Left cardiac atrium (tissue), 4 donors: Measurements from ENCODE around the gene PCBD1. TPM values are rescaled to one million over a fixed set of nuclear protein-coding genes. Genes with fewer than 3 reads are reported as not detected.
"Not testable (repeated sequence)": the region's sequence is repeated elsewhere in the genome, so short reads cannot be mapped to it uniquely, and the experiment has no call there.

Experiments
- ATAC-seq, 2 donors: fragments of 200-7000 bp; cut with Tn5 transposase; one replicate each; pipeline ENCODE4 v1.9.1; 2020; ENCODE audit warnings: mild to moderate bottlenecking in 2 of 2, moderate library complexity in 2 of 2
- DNase-seq: peaks from one replicate; pipeline ENCODE4 v3.0.0-alpha.2; 2020
- intact Hi-C, 2 donors: fragments of 100-400 bp; cut with DNase I; formaldehyde crosslinking; loops; one replicate each; pipeline versions ENCODE4 v1.14.1 to v1.15.1; 2022 to 2023
- total RNA-seq, 2 donors: library from RNA; stranded (reverse); fragmentation: NEBNext Ultra II Directional; extraction: Animal tissue kit (Norgen Biotek cat#: 25700); gene quantifications; one replicate each; pipeline ENCODE4 v1.2.1, GENCODE V29; 2021
- donor health status: DM: no; HTN: yes; CAD: no.
- donor health status: DM: no; HTN: yes; CAD: no; lungs with severe emphysema.
- donor health status: DM: yes; HTN: yes; CAD: no.
- donor health status: Dilated cardiomyopathy.

Gene PCBD1
- total RNA-seq, 2 donors from 2014 or later = 103 to 116 TPM

GRCh38 chr10:70885931-70886903 lies 2.1 kb downstream of the PCBD1 start:
- intact Hi-C loops = no loop called here
- DNase-seq = no peak
- ATAC-seq = peak in 1 of 2 donors; percentile 13

GRCh38 chr10:70885481-70885880 lies 2.9 kb downstream of the PCBD1 start:
- DNase-seq (no peak), ATAC-seq (no peak)
- intact Hi-C loops = no loop called here

GRCh38 chr10:70884741-70885140 lies 3.6 kb downstream of the PCBD1 start:
- DNase-seq = no peak
- intact Hi-C loops = loop anchor here in 1 of 2 donors (5.0 kb wide), 1 partner anchor 122 kb away; no protein-coding TSS in a partner anchor

GRCh38 chr10:70880077-70880534 lies 8.3 kb downstream of the PCBD1 start:
- intact Hi-C loops = loop anchor here (1.0 to 5.0 kb wide), 3 partner anchors 65 to 118 kb away; partner anchors contain the start of gene SGPL1 (in 2 of the 2)
- ATAC-seq (peak; percentile 79 to 82), DNase-seq (peak; percentile 78)

More at GRCh38 chr10:70884741-70885140, 3.6 kb downstream of the PCBD1 start:
- no peak for ATAC-seq

GRCh38 chr10:70879207-70879606 lies 9.2 kb downstream of the PCBD1 start:
- DNase-seq (no peak), ATAC-seq (no peak)
- intact Hi-C loops = loop anchor here (2.0 to 10.0 kb wide), 2 partner anchors 324 to 328 kb away; no protein-coding TSS in a partner anchor

- ATAC-seq (no peak), DNase-seq (no peak)
- intact Hi-C loops = loop anchor here in 1 of 2 donors (10.0 kb wide), 1 partner anchor 319 kb away; no protein-coding TSS in a partner anchor
Measured at GRCh38 chr10:70874061-70874460, 14.3 kb downstream of the PCBD1 start.

- intact Hi-C loops = loop anchor here in 1 of 2 donors (10.0 kb wide), 1 partner anchor 317 kb away; no protein-coding TSS in a partner anchor
- no peak for ATAC-seq
- DNase-seq = no peak
Measured at GRCh38 chr10:70872291-70872690, 16.1 kb downstream of the PCBD1 start.

- DNase-seq (no peak), ATAC-seq (peak; percentile 34 to 61)
- intact Hi-C loops = no loop called here
Measured at GRCh38 chr10:70866424-70866823, 21.9 kb downstream of the PCBD1 start.

GRCh38 chr10:70864935-70865334 lies 23.4 kb downstream of the PCBD1 start:
- intact Hi-C loops = loop anchor here in 1 of 2 donors (5.0 kb wide), 1 partner anchor 38 kb away; no protein-coding TSS in a partner anchor
- no peak for DNase-seq
- ATAC-seq = no peak

- ATAC-seq = no peak
- intact Hi-C loops = loop anchor here in 1 of 2 donors (5.0 kb wide), 1 partner anchor 36 kb away; no protein-coding TSS in a partner anchor
- DNase-seq = no peak
Measured at GRCh38 chr10:70863470-70864160, 24.8 kb downstream of the PCBD1 start.

- intact Hi-C loops = loop anchor here in 1 of 2 donors (5.0 kb wide), 1 partner anchor 34 kb away; no protein-coding TSS in a partner anchor
- DNase-seq, ATAC-seq: not testable (repeated sequence)
Measured at GRCh38 chr10:70861495-70862197, 26.7 kb downstream of the PCBD1 start.

GRCh38 chr10:70858759-70859158 lies 29.6 kb downstream of the PCBD1 start:
- intact Hi-C loops = no loop called here
- ATAC-seq = no peak
- DNase-seq = no peak

GRCh38 chr10:70856454-70856853 lies 31.9 kb downstream of the PCBD1 start:
- DNase-seq (no peak), ATAC-seq (no peak)
- intact Hi-C loops = no loop called here

GRCh38 chr10:70853457-70853856 lies 34.9 kb downstream of the PCBD1 start:
- DNase-seq (no peak), ATAC-seq (no peak)
- intact Hi-C loops = no loop called here

GRCh38 chr10:70853038-70853437 lies 35.3 kb downstream of the PCBD1 start:
- ATAC-seq = no peak
- DNase-seq = no peak
- intact Hi-C loops = no loop called here

- DNase-seq (no peak), ATAC-seq (no peak)
- intact Hi-C loops = no loop called here
Measured at GRCh38 chr10:70851597-70852475, 36.5 kb downstream of the PCBD1 start.

- intact Hi-C loops = no loop called here
- no peak for ATAC-seq
Measured at GRCh38 chr10:70850097-70850496, 38.3 kb downstream of the PCBD1 start.

GRCh38 chr10:70849582-70850016 lies 38.8 kb downstream of the PCBD1 start:
- ATAC-seq (no peak), DNase-seq (no peak)
- intact Hi-C loops = no loop called here

More at GRCh38 chr10:70850097-70850496, 38.3 kb downstream of the PCBD1 start:
- no peak for DNase-seq
